Esophagus muscularis mucosa (tissue), 4 donors: ENCODE measurements around the gene CSAD. TPM values are rescaled to one million over a fixed set of nuclear protein-coding genes. Genes with fewer than 3 reads are reported as not detected.

Source experiments
- DNase-seq: peaks from one replicate; pipeline ENCODE4 v3.0.0-alpha.2; 2017; ENCODE audit errors: extremely low spot score
- H3K27ac ChIP-seq, 4 donors: fragments of 200-600 bp; sonication (generic); replicated peaks in 1 of 4; 1 replicate in 3 of 4; 2 replicates in 1 of 4; pipeline ENCODE4 v1.5.1; 2016 to 2019; ENCODE audit warnings: mild to moderate bottlenecking in 1 of 4
- H3K27me3 ChIP-seq, 4 donors: fragments of 200-600 bp; sonication (generic); one replicate each; pipeline versions ENCODE4 v1.5.1 to v1.6.0; 2016 to 2019
- H3K36me3 ChIP-seq, 4 donors: fragments of 200-600 bp; sonication (generic); one replicate each; pipeline ENCODE4 v1.5.1; 2016 to 2019
- H3K4me1 ChIP-seq, 4 donors: fragments of 200-600 bp; sonication (generic); one replicate each; pipeline ENCODE4 v1.5.1; 2016 to 2019
- H3K4me3 ChIP-seq, 4 donors: fragments of 200-600 bp; sonication (generic); 1 replicate in 2 of 4; 2 replicates in 2 of 4; pipeline ENCODE4 v1.5.1; 2016 to 2019; ENCODE audit warnings: mild to moderate bottlenecking in 4 of 4, moderate library complexity in 1 of 4
- H3K9me3 ChIP-seq, 4 donors: fragments of 200-600 bp; sonication (generic); 1 replicate in 3 of 4; 2 replicates in 1 of 4; pipeline ENCODE4 v1.5.1; 2016 to 2019
- CTCF ChIP-seq, 3 experiments: fragments of 200-600 bp in 2 of 3; fragments of 450-650 bp in 1 of 3; sonication (generic) in 2 of 3; IDR thresholded peaks; one replicate each; pipeline ENCODE4 v1.5.1; 2017 to 2019; ENCODE audit warnings: antibody characterized with exemption in 3 of 3, mild to moderate bottlenecking in 2 of 3, moderate library complexity in 1 of 3
- EP300 ChIP-seq: sonication (generic); formaldehyde crosslinking; IDR thresholded peaks from one replicate; pipeline ENCODE4 v1.6.1; 2017; ENCODE audit warnings: antibody characterized with exemption
- POLR2A ChIP-seq: fragments of 450-650 bp; IDR thresholded peaks from one replicate; pipeline ENCODE4 v1.6.1; 2017; ENCODE audit warnings: antibody characterized with exemption, moderate library complexity, mild to moderate bottlenecking, low read depth
- POLR2AphosphoS5 ChIP-seq, 2 donors: sonication (generic); formaldehyde crosslinking; IDR thresholded peaks; one replicate each; pipeline ENCODE4 v1.6.1; 2017; ENCODE audit warnings: antibody characterized with exemption in 2 of 2
- WGBS: methylation state at CpG from one replicate; pipeline ENCODE4 v1.1.5; 2018; 5-methylcytosine and 5-hydroxymethylcytosine counted together
- intact Hi-C: fragments of 100-400 bp; cut with DNase I; formaldehyde crosslinking; loops from one replicate; pipeline ENCODE4 v1.15.1; 2023
- total RNA-seq, 4 donors: library from RNA; depleted of rRNA; stranded (reverse); fragments of >200 nt; gene quantifications; one replicate each; pipeline versions ENCODE4 v1.1.0 to v1.2.1, GENCODE V29; 2016

The CSAD gene
- total RNA-seq, 4 donors from 2014 or later = 10.8 to 27.8 (median 15.0) TPM

DNA sequence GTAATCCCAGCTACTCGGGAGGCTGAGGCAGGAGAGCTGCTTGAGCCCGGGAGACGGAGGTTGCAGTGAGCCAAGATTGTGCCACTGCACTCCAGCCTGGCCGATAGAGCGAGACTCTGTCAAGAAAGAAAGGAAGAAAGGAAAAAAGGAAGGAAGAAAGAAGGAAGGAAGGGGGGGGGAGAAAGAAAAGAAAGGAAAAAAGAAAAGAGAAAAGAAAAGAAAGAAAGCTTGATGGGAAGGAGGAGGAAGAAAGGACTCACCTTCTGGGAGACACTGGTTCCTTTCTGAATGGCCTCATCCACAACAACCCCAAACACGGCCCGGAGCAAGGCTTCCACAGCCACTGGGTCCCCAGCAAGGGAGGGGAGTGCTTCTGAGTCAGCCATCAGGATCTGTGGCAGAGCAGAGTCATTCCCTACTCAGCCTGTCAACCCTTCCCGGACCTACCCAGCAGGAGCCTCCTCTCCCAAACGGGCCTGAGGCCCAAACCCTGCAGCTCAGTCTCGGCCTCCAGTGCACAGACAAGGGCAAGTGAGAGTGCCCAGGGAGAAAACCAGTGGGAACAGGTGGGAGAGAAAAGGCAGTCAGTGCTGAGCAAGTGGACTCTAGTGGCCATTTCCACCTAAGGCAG, 7.5 kb downstream of the CSAD start:
- TF ChIP-seq POLR2AphosphoS5 (IDR thresholded peaks at IDR 0.05) = no peak
- no peak for TF ChIP-seq EP300
- no peak for TF ChIP-seq POLR2A
- TF ChIP-seq CTCF (IDR thresholded peaks at IDR 0.05) = no peak
- intact Hi-C loops = no loop called here
- no peaks in the 10 kb centered on the region for H3K27me3 ChIP-seq
- H3K4me1 ChIP-seq = peaks cover 0 to 29% (median 22%) of the 10 kb centered on the region in 4 donors
- H3K36me3 ChIP-seq = peaks cover 0 to 31% (median 26%) of the 10 kb centered on the region in 4 donors
- 88% methylated on average over 9 of the region's 10 CpGs for WGBS
- peak overlapping the region; percentile 39 to 69 (median 62) for H3K27ac ChIP-seq
- H3K9me3 ChIP-seq = no peaks in the 10 kb centered on the region
- no peak for DNase-seq
- H3K4me3 ChIP-seq = no peak overlapping the region

- Histone ChIP-seq H3K27me3 (no peaks in the 10 kb centered on the region), H3K9me3 (no peaks in the 10 kb centered on the region), H3K27ac (peak overlapping the region; percentile 39 to 69 (median 62)), H3K36me3 (peaks cover 0 to 33% (median 28%) of the 10 kb centered on the region in 4 donors), H3K4me3 (no peak overlapping the region), H3K4me1 (peaks cover 0 to 29% (median 22%) of the 10 kb centered on the region in 4 donors)
- TF ChIP-seq POLR2AphosphoS5 (IDR thresholded peaks at IDR 0.05) = no peak
- no peak for TF ChIP-seq EP300
- intact Hi-C loops = no loop called here
- 56% methylated on average over 4 of the region's 11 CpGs for WGBS
- DNase-seq = no peak
Observed at GRCh38 chr12:53172352-53172751, 8.4 kb downstream of the CSAD start.

- Histone ChIP-seq H3K9me3 (no peaks in the 10 kb centered on the region), H3K4me3 (no peak overlapping the region), H3K36me3 (peaks cover 0 to 38% (median 30%) of the 10 kb centered on the region in 4 donors), H3K27me3 (no peaks in the 10 kb centered on the region), H3K27ac (peak overlapping the region; percentile 39 to 69 (median 62)), H3K4me1 (peaks cover 0 to 29% (median 22%) of the 10 kb centered on the region in 4 donors)
- no peak for TF ChIP-seq POLR2AphosphoS5 (IDR thresholded peaks at IDR 0.05)
- TF ChIP-seq POLR2A = no peak
- TF ChIP-seq CTCF (IDR thresholded peaks at IDR 0.05) = no peak
- TF ChIP-seq EP300 = no peak
- intact Hi-C loops = no loop called here
- 42% methylated on average over 10 of the region's 10 CpGs for whole genome bisulfite sequencing
- no peak for DNase-seq
Observed at GRCh38 chr12:53171725-53172329, 8.9 kb downstream of the CSAD start.

- 92% methylated on average over 12 of the region's 14 CpGs for WGBS
- Histone ChIP-seq H3K27me3 (no peaks in the 10 kb centered on the region), H3K36me3 (peaks cover 0 to 46% (median 31%) of the 10 kb centered on the region in 4 donors), H3K4me1 (peaks cover 0 to 29% (median 22%) of the 10 kb centered on the region in 4 donors), H3K4me3 (no peak overlapping the region), H3K9me3 (no peaks in the 10 kb centered on the region), H3K27ac (peak overlapping the region in 2 of 4 donors; percentile 55 to 69)
- intact Hi-C loops = no loop called here
- no peak for TF ChIP-seq CTCF (IDR thresholded peaks at IDR 0.05)
- no peak for TF ChIP-seq EP300
- TF ChIP-seq POLR2A = no peak
- TF ChIP-seq POLR2AphosphoS5 (IDR thresholded peaks at IDR 0.05) = no peak
- no peak for DNase-seq
Observed at GRCh38 chr12:53170876-53171724, 9.6 kb downstream of the CSAD start.

DNA sequence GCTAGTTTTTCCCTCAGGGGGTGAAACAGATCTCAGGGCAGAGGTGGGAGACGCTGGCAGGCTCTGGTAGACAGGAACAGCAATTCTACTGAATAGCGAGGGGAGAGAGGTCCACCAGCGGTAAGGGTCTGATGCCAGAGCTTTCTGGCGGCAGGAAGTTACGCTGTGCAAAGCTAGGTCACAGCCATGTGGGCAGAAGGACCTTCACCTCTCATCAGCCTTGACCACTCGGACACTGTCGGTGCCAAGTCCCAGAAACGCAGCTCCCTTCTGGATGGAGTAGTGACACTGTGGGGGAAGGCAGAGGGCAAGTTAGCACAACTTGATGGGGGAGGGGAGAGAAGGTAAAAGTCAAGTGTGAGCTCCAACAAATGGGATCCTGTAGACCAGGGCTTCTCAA, 10.5 kb downstream of the CSAD start:
- intact Hi-C loops = no loop called here
- no peak overlapping the region for H3K4me3 ChIP-seq
- no peak overlapping the region for H3K27ac ChIP-seq
- peaks cover 0 to 52% (median 31%) of the 10 kb centered on the region in 4 donors for H3K36me3 ChIP-seq
- no peaks in the 10 kb centered on the region for H3K9me3 ChIP-seq
- WGBS = 92% methylated on average over 8 of the region's 8 CpGs
- no peak for DNase-seq
- no peak for TF ChIP-seq CTCF (IDR thresholded peaks at IDR 0.05)
- TF ChIP-seq POLR2AphosphoS5 (IDR thresholded peaks at IDR 0.05) = no peak
- TF ChIP-seq POLR2A = no peak
- TF ChIP-seq EP300 = no peak
- H3K4me1 ChIP-seq = peaks cover 0 to 29% (median 22%) of the 10 kb centered on the region in 4 donors
- no peaks in the 10 kb centered on the region for H3K27me3 ChIP-seq
